ENCODE measurements around the gene MYO1A.
A peak's percentile ranks its signal among the peaks of the same experiment; 100 is the strongest.

Gene MYO1A

DNA sequence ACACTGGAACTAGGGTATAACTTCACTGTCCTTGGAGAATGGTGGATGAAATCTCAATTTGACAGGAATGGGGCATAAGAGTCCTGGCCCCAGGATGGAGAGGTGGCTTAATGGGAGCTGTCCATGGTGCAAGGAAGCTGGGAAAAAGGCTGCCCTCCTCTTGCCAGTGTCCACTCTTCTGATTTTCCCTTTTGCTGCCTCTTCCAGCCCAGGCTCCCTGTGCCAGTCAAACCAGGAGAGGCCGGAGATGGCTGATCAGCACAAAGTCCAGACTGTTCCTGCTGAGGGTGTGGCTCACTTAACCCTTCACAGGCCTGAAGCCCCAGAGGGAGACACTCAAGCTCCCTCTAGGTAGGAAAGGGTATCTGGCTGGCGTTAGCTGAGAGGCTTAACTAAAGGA is at the start of gene MYO1A:
TSS of gene MYO1A (minus strand) at position 240 of the 400 bp plus-strand sequence. CDS start 1,806 bp downstream, outside the sequence.
- DNase-seq (ENCODE audit: low read depth in 4 of 4, low spot score in 1 of 4): no peak

DNA sequence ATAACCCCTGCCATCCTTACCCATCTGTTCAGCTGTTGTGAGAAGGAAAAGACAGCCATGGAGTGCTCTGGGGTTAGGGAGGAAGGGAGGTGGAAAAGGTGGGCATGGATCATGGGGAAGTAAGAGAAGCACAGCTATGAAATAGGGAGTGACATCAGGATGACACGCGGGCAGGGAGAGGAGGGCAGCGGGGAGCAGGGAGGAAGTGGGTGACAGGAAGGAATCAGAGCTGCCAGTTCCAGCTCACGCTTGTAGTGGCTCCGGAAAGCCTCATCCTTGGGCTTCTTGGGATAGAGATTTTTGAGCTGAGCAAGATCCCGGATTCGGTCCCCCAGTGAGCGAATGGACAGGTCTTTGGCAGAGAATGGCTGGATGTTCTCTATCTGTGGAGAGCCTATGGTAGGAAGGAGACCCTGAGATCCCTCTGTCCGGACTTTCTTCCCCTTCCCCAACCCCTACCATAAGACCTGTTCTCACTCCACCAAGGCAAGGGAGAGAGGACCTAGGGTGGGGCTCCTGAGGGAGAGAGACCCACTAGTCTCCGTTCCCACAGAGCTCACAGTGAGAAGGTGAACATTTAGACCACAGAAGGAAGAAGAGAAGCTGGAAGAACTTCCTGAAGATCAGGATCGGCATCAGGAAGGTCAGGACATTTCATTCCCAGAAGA is 49.3 kb upstream of the MYO1A start:
- DNase-seq (ENCODE audit: low read depth in 4 of 4, low spot score in 1 of 4): no peak

DNA sequence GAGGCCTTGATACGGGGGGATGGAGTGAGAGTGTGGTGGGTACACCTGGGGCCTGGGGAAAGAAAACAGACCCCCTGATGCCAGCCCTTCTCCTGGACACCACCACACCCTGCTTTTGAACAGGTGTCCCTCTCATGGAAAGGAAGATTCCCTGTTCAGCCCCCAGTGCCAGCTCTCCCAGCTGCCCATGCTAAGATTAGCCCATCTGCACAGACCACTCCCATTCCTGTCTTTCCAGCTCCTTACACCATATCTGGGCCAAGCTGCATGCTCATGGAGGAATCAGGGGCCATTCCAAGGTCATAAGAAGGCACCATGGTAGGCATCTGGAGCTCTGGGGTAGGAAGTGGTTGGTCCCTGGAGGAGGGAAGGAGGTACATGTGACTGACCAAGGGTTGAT is 48.6 kb upstream of the MYO1A start:
- DNase-seq (ENCODE audit: low read depth in 4 of 4, low spot score in 1 of 4): no peak

DNA sequence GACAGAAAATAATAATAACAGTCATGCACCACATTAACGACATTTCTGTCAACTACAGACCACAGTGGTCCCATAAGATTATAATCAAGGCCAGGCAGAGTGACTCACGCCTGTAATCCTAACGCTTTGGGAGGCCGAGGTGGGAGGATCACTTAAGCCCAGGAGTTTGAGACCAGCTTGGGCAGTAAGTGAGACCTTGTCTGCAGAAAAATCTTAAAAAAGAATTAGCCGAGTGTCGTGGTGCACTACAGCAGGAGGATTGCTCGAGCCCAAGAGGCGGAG is 47.6 kb upstream of the MYO1A start:
- no peak for DNase-seq (ENCODE audit: low read depth in 4 of 4, low spot score in 1 of 4)

DNA sequence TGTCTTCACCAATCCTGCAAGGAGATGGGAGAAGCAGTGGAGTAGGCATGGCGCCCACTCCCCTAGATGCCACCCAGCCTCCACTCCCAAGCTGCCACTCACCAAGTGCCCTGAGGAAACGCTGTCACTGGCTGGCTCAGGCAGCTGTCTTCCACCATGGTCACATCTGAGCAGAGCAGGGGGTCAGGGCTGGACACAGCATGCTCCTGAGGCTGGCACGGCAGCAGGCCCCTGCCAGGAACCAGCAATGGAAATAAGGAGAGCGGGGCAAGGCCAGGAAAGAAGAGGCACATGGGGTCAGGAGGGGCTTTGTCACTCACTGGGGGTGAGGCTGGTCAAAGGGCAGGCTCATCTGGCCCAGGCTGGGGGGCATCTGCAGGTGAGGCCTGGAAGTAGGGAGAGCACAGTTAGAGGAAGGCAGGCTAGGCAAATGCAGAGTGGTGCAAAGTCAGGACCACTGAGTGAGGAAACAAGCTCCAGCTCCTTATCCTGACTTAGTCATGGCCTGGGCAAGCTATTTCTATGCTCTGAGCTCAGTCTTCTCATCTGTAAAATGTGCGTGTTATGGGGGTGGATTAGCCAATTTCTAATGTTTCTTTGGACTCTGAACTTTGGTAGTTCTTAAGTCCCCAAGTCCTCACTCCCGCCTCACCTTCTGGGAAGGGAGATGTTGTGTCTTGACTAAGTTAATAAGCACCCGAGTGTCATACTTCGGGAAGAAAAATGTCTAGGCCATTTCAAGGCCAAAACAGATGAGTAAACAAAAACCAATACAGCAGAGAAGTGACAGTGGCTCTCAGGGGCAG is 47.0 kb upstream of the MYO1A start:
- no peak for DNase-seq (ENCODE audit: low read depth in 4 of 4, low spot score in 1 of 4)

DNA sequence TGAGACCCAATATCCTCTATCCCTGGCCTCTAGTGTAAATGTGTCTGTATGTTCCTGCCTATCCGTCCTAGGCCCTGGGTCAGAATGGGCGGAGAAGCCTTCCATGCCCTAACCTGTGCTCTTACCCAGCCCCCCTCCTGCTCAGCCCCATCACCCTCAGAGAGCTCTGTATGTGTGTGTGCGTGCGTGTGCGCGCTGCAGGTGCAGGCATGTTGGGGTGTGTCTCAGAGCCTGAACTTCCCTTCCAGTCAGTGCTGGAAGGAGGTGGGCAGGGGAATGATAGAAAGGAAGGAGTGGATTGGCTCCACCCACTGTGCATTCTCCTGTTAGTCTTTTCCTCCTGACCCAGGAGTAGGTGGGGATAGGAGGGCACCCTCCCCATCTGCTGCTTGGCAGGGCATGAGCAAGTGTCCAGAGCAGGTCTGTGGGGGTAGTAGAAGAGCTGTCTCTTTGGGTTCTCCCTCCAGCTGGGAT is 46.2 kb upstream of the MYO1A start:
- DNase-seq (ENCODE audit: low read depth in 4 of 4, low spot score in 1 of 4): no peak

DNA sequence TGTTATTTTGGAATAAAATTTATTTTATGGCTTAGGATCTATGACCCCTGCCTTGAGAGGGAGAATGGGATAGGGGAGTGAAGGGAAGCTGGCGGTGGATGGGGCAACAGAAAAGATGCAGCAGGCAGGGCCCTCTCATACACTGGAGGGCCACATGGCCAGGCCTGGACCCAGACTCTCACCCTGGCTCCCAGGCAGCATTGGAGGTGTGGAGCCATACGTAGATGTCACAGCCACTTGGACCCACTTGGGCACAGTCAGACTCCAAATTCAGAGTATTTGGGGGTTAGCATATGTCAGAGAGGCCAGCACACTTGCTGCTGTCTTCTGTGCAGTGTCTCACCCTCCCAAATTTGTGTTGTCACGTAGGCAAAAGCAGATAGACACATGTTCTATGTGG is 45.5 kb upstream of the MYO1A start:
- no peak for DNase-seq (ENCODE audit: low read depth in 4 of 4, low spot score in 1 of 4)

DNA sequence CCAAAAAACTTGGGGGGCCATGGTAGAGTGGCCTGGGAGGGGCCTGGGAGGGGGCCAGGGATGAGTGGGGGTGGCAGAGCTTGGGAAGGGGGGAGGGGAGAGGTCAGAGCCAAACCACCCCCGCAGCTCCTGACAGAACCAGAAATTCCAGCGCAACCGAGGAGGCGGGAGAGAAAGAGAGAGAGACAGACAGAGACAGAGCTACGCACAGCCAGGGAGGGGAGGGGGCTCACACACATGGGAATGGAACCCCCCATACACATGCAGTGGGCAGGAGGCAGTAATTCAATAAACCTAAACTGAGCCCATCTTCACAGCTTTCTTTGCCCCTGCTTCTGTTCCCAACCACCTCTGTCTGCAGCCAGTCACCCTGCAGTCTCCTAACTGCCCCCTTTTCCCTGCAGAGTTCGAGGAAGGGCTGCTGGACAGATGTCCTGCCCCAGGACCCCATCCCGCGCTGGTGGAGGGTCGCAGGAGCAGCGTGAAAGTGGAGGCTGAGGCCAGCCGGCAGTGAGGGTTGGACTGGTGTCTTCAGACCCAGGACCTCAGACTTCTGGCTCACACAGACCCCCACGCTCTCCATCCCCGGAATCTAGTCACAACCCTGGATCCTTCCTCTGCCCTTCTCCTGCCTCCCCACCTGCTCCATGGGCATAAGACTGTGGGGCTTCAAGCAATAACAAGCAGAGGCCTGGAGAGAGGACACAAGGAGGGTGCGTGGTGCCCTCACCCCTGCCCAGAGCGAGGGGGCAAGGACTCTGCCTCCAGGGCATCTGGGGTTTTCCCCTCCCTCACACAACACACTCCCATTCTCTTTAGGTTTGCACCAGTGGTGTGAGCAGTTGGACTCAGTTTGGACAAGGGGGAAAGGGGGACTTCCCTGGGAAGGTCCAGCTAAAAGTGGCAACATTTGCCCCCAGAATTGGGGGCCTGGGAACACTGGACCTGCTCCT is 44.6 kb upstream of the MYO1A start:
- DNase-seq (ENCODE audit: low read depth in 4 of 4, low spot score in 1 of 4): no peak

GRCh38 chr12:57093415-57094207 is 43.7 kb upstream of the MYO1A start:
- peak in 2 of 4 experiments; percentile 59 to 75 for DNase-seq (ENCODE audit: low read depth in 4 of 4, low spot score in 1 of 4)

DNA sequence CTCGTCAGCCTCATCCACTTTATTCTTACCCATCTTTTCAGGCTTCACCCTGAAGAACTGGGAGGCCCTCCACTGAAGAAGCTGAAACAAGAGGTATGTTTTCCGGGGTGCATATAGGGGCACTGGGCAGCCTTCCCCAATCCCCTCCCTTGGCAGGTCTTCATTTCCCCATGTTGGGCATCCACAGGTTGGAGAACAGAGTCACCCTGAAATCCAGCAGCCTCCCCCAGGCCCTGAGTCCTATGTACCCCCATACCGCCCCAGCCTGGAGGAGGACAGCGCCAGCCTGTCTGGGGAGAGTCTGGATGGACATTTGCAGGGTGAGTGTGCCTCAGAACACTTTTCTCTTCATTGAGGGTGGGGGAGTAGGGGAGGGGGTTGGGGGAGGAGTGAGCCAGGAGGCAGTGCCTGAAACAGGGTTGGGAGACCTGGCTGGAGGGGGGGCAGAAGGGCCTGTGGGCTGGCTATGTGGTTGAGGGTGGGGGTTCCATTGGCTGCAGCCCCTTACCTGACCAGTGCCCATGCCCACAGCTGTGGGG is 43.0 kb upstream of the MYO1A start:
- DNase-seq (ENCODE audit: low read depth in 4 of 4, low spot score in 1 of 4): no peak

DNA sequence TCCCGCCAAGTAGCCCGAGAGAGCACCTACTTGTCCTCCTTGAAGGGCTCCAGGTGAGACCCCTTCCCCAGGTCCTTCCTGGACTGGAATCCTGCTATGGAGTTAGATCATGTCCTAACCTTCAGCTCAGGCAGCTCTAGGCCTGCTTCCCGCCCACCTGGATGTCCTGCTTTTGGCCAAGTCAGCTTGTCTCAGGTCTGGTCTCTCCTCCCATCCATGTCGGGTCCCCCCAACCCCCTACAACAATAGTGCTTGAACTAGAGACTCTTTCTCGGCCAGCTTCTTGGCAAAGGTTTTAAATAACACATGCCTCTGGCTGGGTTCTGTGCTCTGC is 42.6 kb upstream of the MYO1A start:
- DNase-seq (ENCODE audit: low read depth in 4 of 4, low spot score in 1 of 4): no peak

DNA sequence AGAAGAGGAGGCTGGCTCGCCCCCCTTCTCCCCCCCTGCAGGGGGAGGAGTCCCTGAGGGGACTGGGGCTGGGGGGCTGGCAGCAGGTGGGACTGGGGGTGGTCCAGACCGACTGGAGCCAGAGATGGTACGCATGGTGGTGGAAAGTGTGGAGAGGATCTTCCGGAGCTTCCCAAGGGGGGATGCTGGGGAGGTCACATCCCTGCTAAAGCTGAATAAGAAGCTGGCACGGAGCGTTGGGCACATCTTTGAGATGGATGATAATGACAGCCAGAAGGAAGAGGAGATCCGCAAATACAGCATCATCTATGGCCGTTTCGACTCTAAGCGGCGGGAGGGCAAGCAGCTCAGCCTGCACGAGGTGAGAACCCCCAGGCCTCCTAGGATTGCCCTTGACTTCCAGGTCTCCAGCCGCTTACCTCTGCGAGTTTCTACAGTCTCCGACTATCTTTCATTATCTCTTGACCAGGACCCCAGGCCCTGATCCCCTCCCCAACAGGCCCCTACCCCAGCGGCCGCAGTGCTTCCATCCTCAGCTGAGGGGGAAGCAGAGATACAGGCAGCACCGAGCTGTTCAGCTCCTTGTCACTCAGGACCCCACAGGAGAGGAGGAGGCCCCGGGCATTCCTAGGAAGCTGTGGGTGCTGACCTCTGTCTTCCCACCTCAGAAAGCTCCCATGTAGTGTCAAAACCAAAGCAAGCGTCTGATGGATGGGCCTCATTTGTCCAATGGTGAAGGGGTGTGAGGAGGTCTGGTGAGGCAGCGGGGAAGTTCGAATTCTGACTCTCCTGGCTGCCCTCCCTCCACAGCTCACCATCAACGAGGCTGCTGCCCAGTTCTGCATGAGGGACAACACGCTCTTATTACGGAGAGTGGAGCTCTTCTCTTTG is 42.0 kb upstream of the MYO1A start:
- no peak for DNase-seq (ENCODE audit: low read depth in 4 of 4, low spot score in 1 of 4)

- no peak for DNase-seq (ENCODE audit: low read depth in 4 of 4, low spot score in 1 of 4)
These were observed 41.2 kb upstream of the MYO1A start for GRCh38 chr12:57090924-57091637.

DNA sequence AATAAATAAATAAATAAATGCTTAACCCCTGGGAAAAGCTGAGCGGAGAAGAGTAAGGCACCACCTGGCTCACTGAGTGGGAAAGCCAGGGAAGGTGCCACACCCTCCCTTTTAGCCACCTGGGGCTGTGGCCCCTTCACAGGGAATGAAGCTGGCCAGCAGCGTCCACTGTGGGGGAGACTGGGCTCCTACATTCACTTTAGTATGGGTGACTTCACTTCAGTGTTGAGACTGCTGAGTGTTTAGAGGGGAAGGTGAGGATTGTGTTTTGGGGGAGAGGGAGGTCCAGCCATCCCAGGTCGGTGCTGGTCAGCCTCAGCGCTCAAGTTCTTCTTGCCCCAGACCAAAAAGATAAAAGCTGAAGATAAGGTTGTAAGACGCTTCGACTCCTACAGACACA is 40.6 kb upstream of the MYO1A start:
- no peak for DNase-seq (ENCODE audit: low read depth in 4 of 4, low spot score in 1 of 4)

DNA sequence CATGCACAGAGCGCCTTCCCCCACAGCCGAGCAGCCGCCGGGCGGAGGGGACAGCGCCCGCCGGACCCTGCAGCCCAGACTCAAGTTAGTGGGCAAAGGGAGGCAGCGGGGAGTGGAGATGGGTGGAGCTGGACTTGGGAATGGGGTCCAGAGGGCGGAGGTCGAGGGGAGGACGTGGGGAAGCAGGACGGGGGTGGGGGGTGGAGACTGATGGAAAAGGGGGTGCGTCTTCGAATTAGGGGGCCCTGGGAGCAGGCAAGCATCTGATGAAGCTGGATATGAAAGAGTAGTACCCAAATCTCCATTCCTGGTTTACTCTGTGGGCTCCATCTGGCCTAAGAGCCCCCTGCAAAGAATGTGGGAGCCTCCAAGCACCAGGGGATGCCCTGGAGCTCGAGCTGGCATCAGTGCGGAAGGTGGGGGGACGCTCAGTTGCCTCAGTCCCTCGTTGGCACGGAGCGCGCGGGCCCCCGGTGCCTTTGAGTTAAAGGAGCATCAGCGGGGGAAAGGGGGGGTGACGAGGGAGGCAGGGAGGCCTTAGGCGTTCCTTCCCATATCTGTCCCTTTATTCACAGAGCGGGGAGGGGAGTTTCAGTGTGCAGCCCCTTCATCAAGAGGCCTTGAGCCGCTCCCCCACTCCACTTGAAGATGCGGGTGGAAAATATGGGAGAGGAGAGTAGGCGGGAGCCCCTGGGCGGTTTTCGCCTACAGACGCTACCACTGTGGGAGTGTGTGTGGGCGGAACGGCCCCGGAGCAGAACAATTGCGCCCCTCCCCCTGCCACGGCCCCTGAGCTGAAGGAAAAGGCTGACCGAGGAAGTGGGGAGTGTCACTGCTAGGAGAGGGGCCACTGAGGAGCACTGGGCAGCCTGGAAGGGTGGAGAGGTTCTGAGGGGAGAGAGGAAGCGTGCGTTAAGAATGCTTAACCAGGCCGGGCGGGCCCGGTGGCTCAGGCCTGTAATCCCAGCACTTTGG is 39.6 kb upstream of the MYO1A start:
- no peak for DNase-seq (ENCODE audit: low read depth in 4 of 4, low spot score in 1 of 4)

GRCh38 chr12:57088354-57089270 is 38.7 kb upstream of the MYO1A start, which contains the start of gene NAB2:
Gene NAB2 (plus strand): TSS chr12:57089114. CDS start chr12:57089272, 158 bp downstream.
- peak in 3 of 4 experiments; percentile 56 to 95 (median 84) for DNase-seq (ENCODE audit: low read depth in 4 of 4, low spot score in 1 of 4)
